ENCODE results near the gene BACE1.
"Not testable (repeated sequence)": the region's sequence is repeated elsewhere in the genome, so short reads cannot be mapped to it uniquely, and the experiment has no call there.

BACE1 gene

GRCh38 chr11:117273550-117274289, 42.3 kb downstream of the BACE1 start:
- no peak overlapping the region for H3K27ac ChIP-seq (ENCODE audit: low read length)
- H3K4me2 ChIP-seq (ENCODE audit: low read length): no peak overlapping the region
- no peaks in the 10 kb centered on the region for H3K4me1 ChIP-seq (ENCODE audit: low read length)

GRCh38 chr11:117272175-117272574, 43.9 kb downstream of the BACE1 start:
- not testable (repeated sequence) for H3K4me1 ChIP-seq (ENCODE audit: low read length); H3K27ac ChIP-seq (ENCODE audit: low read length)

More at GRCh38 chr11:117273550-117274289, 42.3 kb downstream of the BACE1 start:
- Histone ChIP-seq H3K9ac (ENCODE audit: low read length) (no peak overlapping the region), H3K36me3 (replicated peaks; ENCODE audit: low read depth, low read length) (peaks cover 8% of the 10 kb centered on the region), H3K4me3 (ENCODE audit: low read length) (no peak overlapping the region), H2AFZ (ENCODE audit: low read depth, low read length) (no peak overlapping the region), H4K20me1 (ENCODE audit: insufficient read depth, low read length) (no peaks in the 10 kb centered on the region), H3K27me3 (ENCODE audit: low read depth, low read length) (no peaks in the 10 kb centered on the region), H3K79me2 (ENCODE audit: low read length) (no peaks in the 10 kb centered on the region), H3K9me3 (ENCODE audit: insufficient read depth, low read length) (no peaks in the 10 kb centered on the region)
- TF ChIP-seq EZH2phosphoT487 (IDR thresholded peaks at IDR 0.05; ENCODE audit: low read depth): no peak
- TF ChIP-seq, protein P1, sequence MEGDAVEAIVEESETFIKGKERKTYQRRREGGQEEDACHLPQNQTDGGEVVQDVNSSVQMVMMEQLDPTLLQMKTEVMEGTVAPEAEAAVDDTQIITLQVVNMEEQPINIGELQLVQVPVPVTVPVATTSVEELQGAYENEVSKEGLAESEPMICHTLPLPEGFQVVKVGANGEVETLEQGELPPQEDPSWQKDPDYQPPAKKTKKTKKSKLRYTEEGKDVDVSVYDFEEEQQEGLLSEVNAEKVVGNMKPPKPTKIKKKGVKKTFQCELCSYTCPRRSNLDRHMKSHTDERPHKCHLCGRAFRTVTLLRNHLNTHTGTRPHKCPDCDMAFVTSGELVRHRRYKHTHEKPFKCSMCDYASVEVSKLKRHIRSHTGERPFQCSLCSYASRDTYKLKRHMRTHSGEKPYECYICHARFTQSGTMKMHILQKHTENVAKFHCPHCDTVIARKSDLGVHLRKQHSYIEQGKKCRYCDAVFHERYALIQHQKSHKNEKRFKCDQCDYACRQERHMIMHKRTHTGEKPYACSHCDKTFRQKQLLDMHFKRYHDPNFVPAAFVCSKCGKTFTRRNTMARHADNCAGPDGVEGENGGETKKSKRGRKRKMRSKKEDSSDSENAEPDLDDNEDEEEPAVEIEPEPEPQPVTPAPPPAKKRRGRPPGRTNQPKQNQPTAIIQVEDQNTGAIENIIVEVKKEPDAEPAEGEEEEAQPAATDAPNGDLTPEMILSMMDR (IDR thresholded peaks at IDR 0.05; ENCODE audit: low read depth, low read length): no peak

GRCh38 chr11:117271208-117271607, 44.8 kb downstream of the BACE1 start:
- no peak overlapping the region for H2AFZ ChIP-seq (ENCODE audit: low read depth, low read length)
- no peak overlapping the region for H3K9ac ChIP-seq (ENCODE audit: low read length)
- no peaks in the 10 kb centered on the region for H3K79me2 ChIP-seq (ENCODE audit: low read length)
- no peaks in the 10 kb centered on the region for H3K27me3 ChIP-seq (ENCODE audit: low read depth, low read length)
- no peaks in the 10 kb centered on the region for H3K4me1 ChIP-seq (ENCODE audit: low read length)
- H3K4me3 ChIP-seq (ENCODE audit: low read length): no peak overlapping the region
- no peak overlapping the region for H3K27ac ChIP-seq (ENCODE audit: low read length)
- TF ChIP-seq, protein P1 (IDR thresholded peaks at IDR 0.05; ENCODE audit: low read depth, low read length): no peak
- peaks cover 8% of the 10 kb centered on the region for H3K36me3 ChIP-seq (replicated peaks; ENCODE audit: low read depth, low read length)
- no peak overlapping the region for H3K4me2 ChIP-seq (ENCODE audit: low read length)
- no peaks in the 10 kb centered on the region for H4K20me1 ChIP-seq (ENCODE audit: insufficient read depth, low read length)
- no peaks in the 10 kb centered on the region for H3K9me3 ChIP-seq (ENCODE audit: insufficient read depth, low read length)

More at GRCh38 chr11:117272175-117272574, 43.9 kb downstream of the BACE1 start:
- not testable (repeated sequence) for H3K79me2 ChIP-seq (ENCODE audit: low read length); H2AFZ ChIP-seq (ENCODE audit: low read depth, low read length); H3K4me2 ChIP-seq (ENCODE audit: low read length); H3K27me3 ChIP-seq (ENCODE audit: low read depth, low read length); H3K9ac ChIP-seq (ENCODE audit: low read length); H3K9me3 ChIP-seq (ENCODE audit: insufficient read depth, low read length); H3K4me3 ChIP-seq (ENCODE audit: low read length); H3K36me3 ChIP-seq (replicated peaks; ENCODE audit: low read depth, low read length); H4K20me1 ChIP-seq (ENCODE audit: insufficient read depth, low read length)

- Histone ChIP-seq H3K4me2 (ENCODE audit: low read length) (no peak overlapping the region), H3K9me3 (ENCODE audit: insufficient read depth, low read length) (no peaks in the 10 kb centered on the region), H3K79me2 (ENCODE audit: low read length) (no peaks in the 10 kb centered on the region), H3K27me3 (ENCODE audit: low read depth, low read length) (no peaks in the 10 kb centered on the region), H3K36me3 (replicated peaks; ENCODE audit: low read depth, low read length) (peaks cover 8% of the 10 kb centered on the region), H3K9ac (ENCODE audit: low read length) (no peak overlapping the region), H3K4me3 (ENCODE audit: low read length) (no peak overlapping the region), H4K20me1 (ENCODE audit: insufficient read depth, low read length) (no peaks in the 10 kb centered on the region), H2AFZ (ENCODE audit: low read depth, low read length) (no peak overlapping the region), H3K4me1 (ENCODE audit: low read length) (no peaks in the 10 kb centered on the region), H3K27ac (ENCODE audit: low read length) (no peak overlapping the region)
- TF ChIP-seq, protein P1 (IDR thresholded peaks at IDR 0.05; ENCODE audit: low read depth, low read length): no peak
- TF ChIP-seq EZH2phosphoT487 (IDR thresholded peaks at IDR 0.05; ENCODE audit: low read depth): no peak
Observed at GRCh38 chr11:117269856-117270255, 46.2 kb downstream of the BACE1 start.
